ENCODE results near the gene CNBD2.
"Not testable (repeated sequence)": the region's sequence is repeated elsewhere in the genome, so short reads cannot be mapped to it uniquely, and the experiment has no call there.

The CNBD2 gene

DNA sequence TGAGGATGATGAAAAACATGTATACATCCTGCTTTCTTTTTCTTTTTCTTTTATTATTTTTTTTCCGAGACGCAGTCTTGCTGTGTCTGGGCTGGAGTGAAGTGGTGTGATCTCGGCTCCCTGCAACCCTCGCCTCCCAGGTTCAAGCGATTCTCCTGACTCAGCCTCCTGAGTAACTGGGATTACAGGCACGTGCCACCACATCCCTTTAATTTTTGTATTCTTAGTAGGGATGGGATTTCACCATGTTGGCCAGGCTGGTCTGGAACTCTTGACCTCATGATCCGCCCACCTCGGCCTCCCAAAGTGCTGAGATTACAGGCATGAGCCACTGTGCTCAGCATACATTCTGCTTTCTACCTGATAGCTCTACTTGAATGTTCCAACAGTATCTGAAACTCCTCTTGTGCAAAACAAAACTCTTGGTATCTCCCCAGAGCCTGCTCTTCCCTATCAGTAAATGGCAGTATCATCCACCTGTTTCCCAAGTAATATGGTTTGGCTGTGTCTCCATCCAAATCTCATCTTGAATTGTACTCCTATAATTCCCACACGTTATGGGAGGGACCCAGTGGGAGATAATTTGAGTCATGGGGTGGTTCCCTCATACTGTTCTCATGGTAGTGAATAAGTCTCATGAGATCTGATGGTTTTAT is 85.6 kb downstream of the CNBD2 start:
- WGBS (ENCODE audit: insufficient coverage): 97% methylated on average over 6 of the region's 9 CpGs
- DNase-seq; H3K4me1 ChIP-seq (ENCODE audit: control extremely low read depth in 1 of 4, control insufficient read depth in 4 of 4, insufficient read depth in 4 of 4, low read length in 3 of 4); H3K4me3 ChIP-seq (ENCODE audit: control insufficient read depth in 1 of 7, extremely low read depth in 1 of 7, insufficient read depth in 4 of 7, low read depth in 2 of 7, low read length in 6 of 7); H3K9me3 ChIP-seq (ENCODE audit: control extremely low read depth in 1 of 5, control insufficient read depth in 4 of 5, insufficient read depth in 2 of 5, low read depth in 1 of 5, low read length in 4 of 5); H3K27ac ChIP-seq (ENCODE audit: insufficient read depth in 1 of 2, low read depth in 1 of 2, low read length in 2 of 2, poor library complexity in 1 of 2, severe bottlenecking in 2 of 2); H3K36me3 ChIP-seq (ENCODE audit: control insufficient read depth in 4 of 4, insufficient read depth in 4 of 4, low read length in 3 of 4); H3K27me3 ChIP-seq (replicated peaks in 2 of 5; ENCODE audit: control insufficient read depth in 4 of 5, insufficient read depth in 5 of 5, low read length in 4 of 5); CTCF ChIA-PET; POLR2A ChIA-PET: not testable (repeated sequence)

DNA sequence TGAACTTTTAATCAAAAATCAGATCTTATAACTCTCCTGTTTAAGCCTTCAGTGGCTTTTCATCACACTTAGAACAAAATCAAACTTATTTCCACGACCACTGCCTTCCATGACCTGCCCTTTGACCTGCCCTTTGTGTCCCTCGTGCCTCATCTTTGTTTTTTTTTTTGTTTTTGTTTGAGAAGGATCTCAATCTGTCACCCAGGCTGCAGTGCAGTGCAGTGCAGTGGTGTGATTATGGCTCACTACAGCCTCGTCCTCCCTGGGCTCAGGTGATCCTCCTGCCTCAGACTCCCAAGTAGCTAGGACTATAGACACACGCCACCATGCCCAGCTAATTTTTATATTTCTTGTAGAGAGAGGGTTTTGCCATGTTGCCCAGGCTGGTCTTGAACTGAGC is 86.8 kb downstream of the CNBD2 start:
- DNase-seq: no peak
- no peaks in the 10 kb centered on the region for H3K9me3 ChIP-seq (ENCODE audit: control extremely low read depth in 1 of 5, control insufficient read depth in 4 of 5, insufficient read depth in 2 of 5, low read depth in 1 of 5, low read length in 4 of 5)
- H3K27ac ChIP-seq (ENCODE audit: insufficient read depth in 1 of 2, low read depth in 1 of 2, low read length in 2 of 2, poor library complexity in 1 of 2, severe bottlenecking in 2 of 2): no peak overlapping the region
- H3K4me1 ChIP-seq (ENCODE audit: control extremely low read depth in 1 of 4, control insufficient read depth in 4 of 4, insufficient read depth in 4 of 4, low read length in 3 of 4): peaks cover 3 to 9% (median 7%) of the 10 kb centered on the region in 4 experiments
- ChIA-PET CTCF (no interaction called here), POLR2A (no interaction called here)
- 83% methylated on average over 1 of the region's 4 CpGs for WGBS (ENCODE audit: insufficient coverage)
- no peaks in the 10 kb centered on the region for H3K27me3 ChIP-seq (replicated peaks in 2 of 5; ENCODE audit: control insufficient read depth in 4 of 5, insufficient read depth in 5 of 5, low read length in 4 of 5)
- H3K4me3 ChIP-seq (ENCODE audit: control insufficient read depth in 1 of 7, extremely low read depth in 1 of 7, insufficient read depth in 4 of 7, low read depth in 2 of 7, low read length in 6 of 7): no peak overlapping the region
- H3K36me3 ChIP-seq (ENCODE audit: control insufficient read depth in 4 of 4, insufficient read depth in 4 of 4, low read length in 3 of 4): no peaks in the 10 kb centered on the region

DNA sequence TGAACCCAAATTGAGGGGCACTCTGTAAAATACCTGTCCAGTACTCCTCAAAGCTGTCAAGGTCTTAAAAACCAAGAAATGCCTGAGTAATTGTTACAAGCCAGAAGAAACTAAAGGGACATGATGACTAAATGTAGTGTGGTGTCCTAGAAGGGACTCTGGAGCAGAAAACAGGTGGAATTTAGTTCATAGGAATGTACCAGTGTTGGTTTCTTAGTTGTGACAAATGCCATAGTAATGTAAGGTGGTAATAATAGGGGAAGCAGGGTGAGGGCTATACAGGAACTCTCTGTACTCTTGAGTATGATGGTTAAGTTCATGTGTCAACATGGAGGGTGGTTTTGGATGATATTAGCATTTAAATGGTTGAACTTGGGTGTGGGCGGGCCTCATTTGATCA is 92.3 kb downstream of the CNBD2 start:
- DNase-seq: no peak
- CTCF ChIA-PET: no interaction called here
- Histone ChIP-seq H3K27me3 (replicated peaks in 2 of 5; ENCODE audit: control insufficient read depth in 4 of 5, insufficient read depth in 5 of 5, low read length in 4 of 5) (peaks cover 0 to 6% (median 0%) of the 10 kb centered on the region in 5 experiments), H3K4me3 (ENCODE audit: control insufficient read depth in 1 of 7, extremely low read depth in 1 of 7, insufficient read depth in 4 of 7, low read depth in 2 of 7, low read length in 6 of 7) (no peak overlapping the region), H3K27ac (ENCODE audit: insufficient read depth in 1 of 2, low read depth in 1 of 2, low read length in 2 of 2, poor library complexity in 1 of 2, severe bottlenecking in 2 of 2) (no peak overlapping the region), H3K36me3 (ENCODE audit: control insufficient read depth in 4 of 4, insufficient read depth in 4 of 4, low read length in 3 of 4) (no peaks in the 10 kb centered on the region), H3K4me1 (ENCODE audit: control extremely low read depth in 1 of 4, control insufficient read depth in 4 of 4, insufficient read depth in 4 of 4, low read length in 3 of 4) (peaks cover 0 to 16% (median 15%) of the 10 kb centered on the region in 4 experiments), H3K9me3 (ENCODE audit: control extremely low read depth in 1 of 5, control insufficient read depth in 4 of 5, insufficient read depth in 2 of 5, low read depth in 1 of 5, low read length in 4 of 5) (peaks cover 0 to 3% (median 0%) of the 10 kb centered on the region in 5 experiments)
- WGBS (ENCODE audit: insufficient coverage): 92% methylated on average over 1 of the region's 1 CpG
- POLR2A ChIA-PET: no interaction called here

DNA sequence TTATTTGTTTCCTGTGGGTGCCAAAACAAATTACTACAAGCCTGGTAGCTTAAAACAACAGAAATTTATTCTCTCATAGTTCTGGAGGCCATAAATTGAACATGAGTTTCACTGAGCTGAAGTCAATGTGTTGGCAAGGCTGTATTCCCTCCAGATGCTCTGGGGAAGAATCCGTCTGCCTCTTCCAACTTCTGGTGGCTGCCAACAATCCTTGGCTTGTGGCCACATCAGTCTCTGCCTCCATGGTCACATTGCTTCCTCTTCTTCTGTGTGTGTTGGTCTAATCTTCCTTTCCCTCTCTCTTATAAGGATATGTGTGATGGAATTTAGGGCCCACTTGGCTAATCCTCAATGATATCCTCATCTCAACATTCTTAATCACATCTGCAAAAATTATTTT is 93.4 kb downstream of the CNBD2 start:
- DNase-seq: no peak
- POLR2A ChIA-PET: no interaction called here
- CTCF ChIA-PET: no interaction called here

DNA sequence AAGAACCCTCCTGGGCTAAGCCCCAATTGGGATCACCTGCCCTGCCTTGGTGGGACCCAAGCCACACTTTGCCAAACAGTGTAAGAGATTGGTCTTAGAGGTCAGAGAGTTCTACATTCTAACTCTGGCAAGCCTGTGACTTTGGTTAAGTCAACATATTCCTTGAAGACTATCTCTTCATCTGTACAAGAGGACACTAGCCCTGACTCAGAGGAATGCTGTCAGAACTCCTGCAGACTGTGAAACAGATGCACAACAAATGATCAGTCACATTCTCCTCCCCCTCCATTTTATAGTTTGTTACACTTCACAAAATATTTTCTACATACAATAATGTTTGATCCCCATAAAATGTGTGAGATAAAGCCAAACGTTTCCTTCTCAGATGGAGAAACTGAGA is 94.4 kb downstream of the CNBD2 start:
- Histone ChIP-seq H3K9me3 (ENCODE audit: control extremely low read depth in 1 of 5, control insufficient read depth in 4 of 5, insufficient read depth in 2 of 5, low read depth in 1 of 5, low read length in 4 of 5) (peaks cover 0 to 3% (median 0%) of the 10 kb centered on the region in 5 experiments), H3K27ac (ENCODE audit: insufficient read depth in 1 of 2, low read depth in 1 of 2, low read length in 2 of 2, poor library complexity in 1 of 2, severe bottlenecking in 2 of 2) (no peak overlapping the region), H3K4me3 (ENCODE audit: control insufficient read depth in 1 of 7, extremely low read depth in 1 of 7, insufficient read depth in 4 of 7, low read depth in 2 of 7, low read length in 6 of 7) (no peak overlapping the region), H3K4me1 (ENCODE audit: control extremely low read depth in 1 of 4, control insufficient read depth in 4 of 4, insufficient read depth in 4 of 4, low read length in 3 of 4) (peaks cover 0 to 26% (median 23%) of the 10 kb centered on the region in 4 experiments), H3K27me3 (replicated peaks in 2 of 5; ENCODE audit: control insufficient read depth in 4 of 5, insufficient read depth in 5 of 5, low read length in 4 of 5) (peaks cover 0 to 7% (median 0%) of the 10 kb centered on the region in 5 experiments), H3K36me3 (ENCODE audit: control insufficient read depth in 4 of 4, insufficient read depth in 4 of 4, low read length in 3 of 4) (no peaks in the 10 kb centered on the region)
- WGBS (ENCODE audit: insufficient coverage): 100% methylated on average over 1 of the region's 1 CpG
- ChIA-PET CTCF (no interaction called here), POLR2A (no interaction called here)
- no peak for DNase-seq

More for the DNA sequence above, 93.4 kb downstream of the CNBD2 start:
- Histone ChIP-seq H3K9me3 (ENCODE audit: control extremely low read depth in 1 of 5, control insufficient read depth in 4 of 5, insufficient read depth in 2 of 5, low read depth in 1 of 5, low read length in 4 of 5) (peaks cover 0 to 3% (median 0%) of the 10 kb centered on the region in 5 experiments), H3K4me3 (ENCODE audit: control insufficient read depth in 1 of 7, extremely low read depth in 1 of 7, insufficient read depth in 4 of 7, low read depth in 2 of 7, low read length in 6 of 7) (no peak overlapping the region), H3K27me3 (replicated peaks in 2 of 5; ENCODE audit: control insufficient read depth in 4 of 5, insufficient read depth in 5 of 5, low read length in 4 of 5) (peaks cover 0 to 7% (median 0%) of the 10 kb centered on the region in 5 experiments), H3K36me3 (ENCODE audit: control insufficient read depth in 4 of 4, insufficient read depth in 4 of 4, low read length in 3 of 4) (no peaks in the 10 kb centered on the region), H3K27ac (ENCODE audit: insufficient read depth in 1 of 2, low read depth in 1 of 2, low read length in 2 of 2, poor library complexity in 1 of 2, severe bottlenecking in 2 of 2) (no peak overlapping the region), H3K4me1 (ENCODE audit: control extremely low read depth in 1 of 4, control insufficient read depth in 4 of 4, insufficient read depth in 4 of 4, low read length in 3 of 4) (peaks cover 0 to 25% (median 22%) of the 10 kb centered on the region in 4 experiments)
- WGBS (ENCODE audit: insufficient coverage): 100% methylated on average over 1 of the region's 1 CpG

DNA sequence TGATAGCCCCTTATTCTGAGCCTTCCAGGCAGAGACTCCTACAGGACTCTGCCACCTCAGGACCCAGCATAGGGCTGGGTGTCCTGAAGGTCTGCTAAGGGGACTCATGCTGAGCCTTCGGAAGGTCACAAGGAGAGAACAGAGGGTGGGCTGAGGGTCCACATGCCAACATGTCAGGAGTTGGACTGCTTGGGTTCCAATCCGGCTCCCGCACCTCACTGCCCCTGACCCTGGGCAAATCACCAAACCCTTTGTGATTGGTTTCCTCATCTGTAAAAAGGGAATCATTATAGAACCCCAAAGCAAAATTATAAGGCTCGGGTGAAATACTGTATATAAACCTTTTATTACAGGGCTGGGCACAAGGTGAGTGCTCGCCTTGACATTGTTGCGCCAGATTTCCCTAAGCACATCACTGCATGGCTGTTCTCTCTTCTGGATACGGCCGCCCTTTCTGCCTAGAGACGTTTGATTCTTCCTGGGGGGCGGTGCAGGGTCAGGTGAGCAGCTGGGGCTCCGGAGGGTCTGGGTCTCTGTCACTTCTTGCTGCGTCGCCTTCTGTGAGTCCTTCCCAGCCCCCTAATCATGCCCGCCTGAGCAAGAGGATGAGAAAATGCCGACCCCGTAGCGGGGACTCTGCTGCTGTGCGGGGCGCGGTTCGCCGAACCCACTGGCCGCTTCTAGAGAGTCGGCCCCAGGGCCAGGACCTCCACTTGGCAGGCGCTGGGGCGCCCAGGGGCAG is 95.7 kb downstream of the CNBD2 start:
- peak overlapping the region; percentile 67 to 92 (median 79) for H3K4me3 ChIP-seq (ENCODE audit: control insufficient read depth in 1 of 7, extremely low read depth in 1 of 7, insufficient read depth in 4 of 7, low read depth in 2 of 7, low read length in 6 of 7)
- WGBS (ENCODE audit: insufficient coverage): 16% methylated on average over 24 of the region's 26 CpGs
- POLR2A ChIA-PET: interaction anchor here (1.2 to 1.8 kb wide), 2 partner anchors 12 to 14 kb away, joined by 4 to 5 read pairs; no protein-coding TSS in a partner anchor

More for the DNA sequence above, 95.7 kb downstream of the CNBD2 start:
- CTCF ChIA-PET: interaction anchor here (0.8 kb wide), 2 partner anchors 8 to 71 kb away, joined by 3 read pairs; no protein-coding TSS in a partner anchor
- H3K9me3 ChIP-seq (ENCODE audit: control extremely low read depth in 1 of 5, control insufficient read depth in 4 of 5, insufficient read depth in 2 of 5, low read depth in 1 of 5, low read length in 4 of 5): peaks cover 0 to 3% (median 0%) of the 10 kb centered on the region in 5 experiments
- H3K27ac ChIP-seq (ENCODE audit: insufficient read depth in 1 of 2, low read depth in 1 of 2, low read length in 2 of 2, poor library complexity in 1 of 2, severe bottlenecking in 2 of 2): peak overlapping the region in 1 of 2 experiments; percentile 54
- H3K36me3 ChIP-seq (ENCODE audit: control insufficient read depth in 4 of 4, insufficient read depth in 4 of 4, low read length in 3 of 4): no peaks in the 10 kb centered on the region
- H3K4me1 ChIP-seq (ENCODE audit: control extremely low read depth in 1 of 4, control insufficient read depth in 4 of 4, insufficient read depth in 4 of 4, low read length in 3 of 4): peaks cover 0 to 26% (median 23%) of the 10 kb centered on the region in 4 experiments
- DNase-seq: no peak
- H3K27me3 ChIP-seq (replicated peaks in 2 of 5; ENCODE audit: control insufficient read depth in 4 of 5, insufficient read depth in 5 of 5, low read length in 4 of 5): peaks cover 0 to 7% (median 0%) of the 10 kb centered on the region in 5 experiments
